ENCODE results near the gene CFH. TPM values are rescaled to one million over a fixed set of nuclear protein-coding genes. Genes with fewer than 3 reads are reported as not detected.

The CFH gene
- total and polyA plus RNA-seq, 10 donors = 7.2 to 42.7 (median 14.6) TPM

DNA sequence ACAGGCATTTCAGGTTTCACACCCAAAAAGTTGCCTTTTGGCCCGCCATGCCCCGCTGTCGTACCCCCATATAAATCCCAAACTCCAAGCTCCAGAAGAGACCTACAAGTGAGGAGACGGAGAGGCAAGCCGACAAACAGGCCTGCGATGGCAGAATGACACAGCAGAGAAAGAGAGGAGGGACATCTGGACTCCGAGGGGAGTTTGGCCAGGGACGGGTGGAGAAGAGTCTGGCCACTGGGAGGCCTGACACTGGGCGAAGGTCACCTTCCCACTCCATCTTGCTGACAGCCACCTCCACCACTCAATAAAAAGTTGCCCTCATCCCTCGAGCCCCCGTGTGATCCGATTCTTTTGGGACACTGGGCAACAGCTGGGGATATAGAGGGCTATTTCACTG, 1.9 kb upstream of the CFH start:
- no peak overlapping the region for H3K4me3 ChIP-seq
- H3K36me3 ChIP-seq = no peaks in the 10 kb centered on the region
- intact Hi-C loops (cut with DNase I; ENCODE audit: low total_unique reads) = no loop called here
- H3K27ac ChIP-seq = no peak overlapping the region
- no peak for DNase-seq
- 89 to 93% (median 91%) methylated on average over 12 of the region's 12 CpGs for WGBS, 5 donors
- H3K9me3 ChIP-seq = no peaks in the 10 kb centered on the region
- peaks cover 0 to 12% (median 2%) of the 10 kb centered on the region in 6 donors for H3K4me1 ChIP-seq
- TF ChIP-seq POLR2AphosphoS5 (IDR thresholded peaks at IDR 0.05) = no peak
- no peak for TF ChIP-seq POLR2A (IDR thresholded peaks at IDR 0.05)
- TF ChIP-seq, protein P1, sequence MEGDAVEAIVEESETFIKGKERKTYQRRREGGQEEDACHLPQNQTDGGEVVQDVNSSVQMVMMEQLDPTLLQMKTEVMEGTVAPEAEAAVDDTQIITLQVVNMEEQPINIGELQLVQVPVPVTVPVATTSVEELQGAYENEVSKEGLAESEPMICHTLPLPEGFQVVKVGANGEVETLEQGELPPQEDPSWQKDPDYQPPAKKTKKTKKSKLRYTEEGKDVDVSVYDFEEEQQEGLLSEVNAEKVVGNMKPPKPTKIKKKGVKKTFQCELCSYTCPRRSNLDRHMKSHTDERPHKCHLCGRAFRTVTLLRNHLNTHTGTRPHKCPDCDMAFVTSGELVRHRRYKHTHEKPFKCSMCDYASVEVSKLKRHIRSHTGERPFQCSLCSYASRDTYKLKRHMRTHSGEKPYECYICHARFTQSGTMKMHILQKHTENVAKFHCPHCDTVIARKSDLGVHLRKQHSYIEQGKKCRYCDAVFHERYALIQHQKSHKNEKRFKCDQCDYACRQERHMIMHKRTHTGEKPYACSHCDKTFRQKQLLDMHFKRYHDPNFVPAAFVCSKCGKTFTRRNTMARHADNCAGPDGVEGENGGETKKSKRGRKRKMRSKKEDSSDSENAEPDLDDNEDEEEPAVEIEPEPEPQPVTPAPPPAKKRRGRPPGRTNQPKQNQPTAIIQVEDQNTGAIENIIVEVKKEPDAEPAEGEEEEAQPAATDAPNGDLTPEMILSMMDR (IDR thresholded peaks at IDR 0.05 in 8 of 11, conservative IDR thresholded peaks at IDR 0.05 in 3 of 11) = no peak
- H3K27me3 ChIP-seq (replicated peaks in 1 of 7) = no peaks in the 10 kb centered on the region

DNA sequence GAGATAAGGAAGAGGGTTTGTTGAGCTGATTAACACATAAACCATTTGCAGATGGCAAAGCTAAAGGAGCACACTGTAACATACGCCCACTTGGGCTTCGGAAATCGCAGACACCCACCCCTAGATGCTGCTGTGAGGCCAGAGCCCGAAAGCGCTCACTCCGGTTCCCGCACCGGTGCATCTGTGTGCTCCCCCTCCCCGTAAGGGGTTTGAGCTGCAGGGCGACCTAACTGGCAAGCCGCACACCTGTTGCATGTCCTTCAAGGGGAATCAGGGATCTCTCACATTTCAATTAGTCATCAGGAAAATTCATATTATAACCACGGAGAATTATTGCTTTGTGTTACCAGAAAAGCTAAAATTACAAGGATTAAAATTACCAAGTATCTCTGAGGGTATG, 1.4 kb upstream of the CFH start:
- H3K27me3 ChIP-seq (replicated peaks in 1 of 7) = no peaks in the 10 kb centered on the region
- 87 to 95% (median 90%) methylated on average over 12 of the region's 12 CpGs for WGBS, 5 donors
- no peak overlapping the region for H3K27ac ChIP-seq
- no peak for DNase-seq
- H3K4me1 ChIP-seq = peaks cover 0 to 12% (median 2%) of the 10 kb centered on the region in 6 donors
- H3K36me3 ChIP-seq = no peaks in the 10 kb centered on the region
- TF ChIP-seq POLR2A (IDR thresholded peaks at IDR 0.05) (no peak), POLR2AphosphoS5 (IDR thresholded peaks at IDR 0.05) (no peak)
- TF ChIP-seq, protein P1 (IDR thresholded peaks at IDR 0.05 in 8 of 11, conservative IDR thresholded peaks at IDR 0.05 in 3 of 11) = no peak
- H3K9me3 ChIP-seq = no peaks in the 10 kb centered on the region
- H3K4me3 ChIP-seq = no peak overlapping the region
- intact Hi-C loops (cut with DNase I; ENCODE audit: low total_unique reads) = no loop called here

DNA sequence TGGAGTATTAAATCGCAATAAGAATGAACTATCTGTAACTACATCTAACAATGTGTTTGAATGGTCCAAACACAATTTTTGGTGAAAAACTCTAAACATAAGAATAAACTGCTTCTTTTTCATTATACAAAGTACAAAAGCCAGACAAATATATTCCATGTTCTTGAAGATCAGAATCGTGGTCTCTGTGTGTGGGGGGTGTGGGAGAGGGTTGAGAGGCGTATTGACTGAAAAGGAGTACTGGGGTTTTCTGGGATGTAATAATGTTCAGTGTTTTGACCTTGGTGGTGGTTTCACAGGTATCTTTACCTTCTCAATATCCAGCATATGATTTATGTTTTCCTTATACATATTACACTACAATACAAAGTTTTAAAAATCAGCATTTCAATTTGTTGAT, 764 bp upstream of the CFH start:
- TF ChIP-seq POLR2AphosphoS5 (IDR thresholded peaks at IDR 0.05) (no peak), POLR2A (IDR thresholded peaks at IDR 0.05) (no peak)
- TF ChIP-seq, protein P1 (IDR thresholded peaks at IDR 0.05 in 8 of 11, conservative IDR thresholded peaks at IDR 0.05 in 3 of 11) = no peak
- WGBS, 5 donors = 68 to 75% (median 74%) methylated on average over 3 of the region's 3 CpGs

DNA sequence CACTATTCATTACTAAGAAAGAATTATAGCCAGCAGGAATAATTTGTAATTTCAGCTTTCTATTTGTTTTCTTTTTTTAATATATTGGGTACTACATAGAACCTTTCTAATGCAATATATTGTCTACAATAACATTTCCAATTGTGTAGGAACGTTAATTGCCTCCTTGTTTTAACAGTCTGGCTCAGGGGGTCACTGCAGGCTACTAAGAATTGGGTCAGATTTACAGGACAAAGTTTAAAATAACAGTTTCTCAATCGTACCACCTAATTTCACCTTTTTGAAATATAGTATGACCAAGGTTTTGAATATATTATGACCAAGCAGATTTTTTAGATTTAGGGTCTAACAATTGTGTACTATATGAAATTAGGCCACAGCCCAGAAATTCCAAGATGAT, 2.4 kb downstream of the CFH start:
- peaks cover 0 to 12% (median 2%) of the 10 kb centered on the region in 6 donors for H3K4me1 ChIP-seq
- 41 to 66% (median 57%) methylated on average over 2 of the region's 2 CpGs for WGBS, 5 donors
- intact Hi-C loops (cut with DNase I; ENCODE audit: low total_unique reads) = no loop called here
- H3K27ac ChIP-seq = no peak overlapping the region
- peak overlapping the region in 2 of 8 donors; percentile 31 to 54 for H3K4me3 ChIP-seq
- H3K36me3 ChIP-seq = no peaks in the 10 kb centered on the region
- no peak for DNase-seq
- TF ChIP-seq POLR2AphosphoS5 (IDR thresholded peaks at IDR 0.05) (no peak), POLR2A (IDR thresholded peaks at IDR 0.05) (no peak)
- TF ChIP-seq, protein P1 (IDR thresholded peaks at IDR 0.05 in 8 of 11, conservative IDR thresholded peaks at IDR 0.05 in 3 of 11) = no peak
- H3K9me3 ChIP-seq = no peaks in the 10 kb centered on the region
- H3K27me3 ChIP-seq (replicated peaks in 1 of 7) = no peaks in the 10 kb centered on the region

More for the DNA sequence above, 764 bp upstream of the CFH start:
- Histone ChIP-seq H3K27me3 (replicated peaks in 1 of 7) (no peaks in the 10 kb centered on the region), H3K4me1 (peaks cover 0 to 12% (median 2%) of the 10 kb centered on the region in 6 donors), H3K9me3 (no peaks in the 10 kb centered on the region), H3K4me3 (peak overlapping the region in 1 of 8 donors; percentile 54), H3K27ac (peak overlapping the region in 6 of 8 donors; percentile 14 to 45 (median 25)), H3K36me3 (no peaks in the 10 kb centered on the region)
- no peak for DNase-seq
- intact Hi-C loops (cut with DNase I; ENCODE audit: low total_unique reads) = no loop called here
